Neural cell (in vitro differentiated cells): ENCODE measurements around the gene TBCEL. TPM values are rescaled to one million over a fixed set of nuclear protein-coding genes. Genes with fewer than 3 reads are reported as not detected.

Experiments
- H2AFZ ChIP-seq: fragments of 200-600, 300-800 bp; sonication (generic), shearing (Covaris generic); 2 replicates; pipeline ENCODE4 v1.6.0; 2014; ENCODE audit warnings: low read depth, mild to moderate bottlenecking, antibody characterized with exemption, low read length, moderate library complexity
- H3F3A ChIP-seq: fragments of 200-600 bp; shearing (Covaris generic); 2 replicates; pipeline ENCODE4 v1.6.1; 2016; ENCODE audit warnings: mild to moderate bottlenecking, moderate library complexity, mixed read lengths, antibody characterized with exemption, low read length; ENCODE audit not compliant: insufficient read depth, poor library complexity, severe bottlenecking
- H3K27ac ChIP-seq: fragments of 200-600, 300-800 bp; sonication (generic), shearing (Covaris generic); 2 replicates; pipeline ENCODE4 v1.5.1; 2014; ENCODE audit warnings: mild to moderate bottlenecking, low read length, moderate library complexity
- H3K27me3 ChIP-seq: fragments of 300-800, 200-600 bp; sonication (generic), shearing (Covaris generic); 2 replicates; pipeline ENCODE4 v1.6.0; 2014; ENCODE audit warnings: mild to moderate bottlenecking, low read depth, low read length, moderate library complexity; ENCODE audit not compliant: insufficient read depth
- H3K36me3 ChIP-seq: fragments of 300-800, 200-600 bp; sonication (generic), shearing (Covaris generic); 2 replicates; pipeline ENCODE4 v1.5.1; 2014; ENCODE audit warnings: mild to moderate bottlenecking, antibody characterized with exemption, low read length, moderate library complexity; ENCODE audit not compliant: insufficient read depth
- H3K4me2 ChIP-seq: fragments of 300-800, 200-600 bp; sonication (generic), shearing (Covaris generic); 2 replicates; pipeline ENCODE4 v1.6.0; 2014; ENCODE audit warnings: mild to moderate bottlenecking, low read length
- H3K4me3 ChIP-seq: fragments of 300-800, 200-600 bp; sonication (generic), shearing (Covaris generic); 2 replicates; pipeline ENCODE4 v1.5.1; 2014; ENCODE audit warnings: mild to moderate bottlenecking, low read length, moderate library complexity
- H3K79me2 ChIP-seq: fragments of 200-600 bp; shearing (Covaris generic); replicated peaks from 2 replicates; pipeline ENCODE4 v1.6.0; 2014; ENCODE audit warnings: mild to moderate bottlenecking, low read length, moderate library complexity; ENCODE audit not compliant: insufficient read depth
- H3K9ac ChIP-seq: fragments of 300-800, 200-600 bp; sonication (generic), shearing (Covaris generic); 2 replicates; pipeline ENCODE4 v1.6.1; 2016; ENCODE audit warnings: mild to moderate bottlenecking, low read length, mixed read lengths
- H3K9me2 ChIP-seq: fragments of 200-600 bp; shearing (Covaris generic); 2 replicates; pipeline ENCODE4 v1.6.1; 2016; ENCODE audit warnings: mild to moderate bottlenecking, low read length, mixed read lengths; ENCODE audit not compliant: insufficient read depth
- H3K9me3 ChIP-seq: fragments of 200-600, 300-800 bp; sonication (generic), shearing (Covaris generic); 2 replicates; pipeline ENCODE4 v1.6.1; 2016; ENCODE audit warnings: mild to moderate bottlenecking, mixed run types, low read length, moderate library complexity, mixed read lengths
- H4K20me1 ChIP-seq: fragments of 200-600 bp; shearing (Covaris generic); 2 replicates; pipeline ENCODE4 v1.6.1; 2016; ENCODE audit warnings: mild to moderate bottlenecking, mixed run types; ENCODE audit not compliant: insufficient read depth
- EP300 ChIP-seq: fragments of 450-650 bp; conservative IDR thresholded peaks from 2 replicates; pipeline ENCODE4 v1.6.1; 2014; ENCODE audit warnings: antibody characterized with exemption, mild to moderate bottlenecking, moderate library complexity; ENCODE audit not compliant: poor library complexity, severe bottlenecking
- EZH2 ChIP-seq: fragments of 200-600, 300-800 bp; shearing (Covaris generic), sonication (generic); IDR thresholded peaks from 2 replicates; pipeline ENCODE4 v1.6.1; 2014; ENCODE audit warnings: antibody characterized with exemption, low read length, borderline replicate concordance, mild to moderate bottlenecking; ENCODE audit not compliant: insufficient read depth, poor library complexity, severe bottlenecking
- MXI1 ChIP-seq: fragments of 450-650 bp; conservative IDR thresholded peaks from 2 replicates; pipeline ENCODE4 v1.6.1; 2014; ENCODE audit warnings: antibody characterized with exemption, mild to moderate bottlenecking; ENCODE audit not compliant: poor library complexity, severe bottlenecking
- POLR2AphosphoS5 ChIP-seq: IDR thresholded peaks from 2 replicates; pipeline ENCODE4 v1.6.1; 2012
- RAD21 ChIP-seq: fragments of 450-650 bp; conservative IDR thresholded peaks from 2 replicates; pipeline ENCODE4 v1.6.1; 2014; ENCODE audit warnings: antibody characterized with exemption, mild to moderate bottlenecking, moderate library complexity
- SMC3 ChIP-seq: fragments of 450-650 bp; conservative IDR thresholded peaks from 2 replicates; pipeline ENCODE4 v1.6.1; 2014; ENCODE audit warnings: antibody characterized with exemption, mild to moderate bottlenecking, moderate library complexity; ENCODE audit not compliant: poor library complexity
- TAF1 ChIP-seq: IDR thresholded peaks from 2 replicates; pipeline ENCODE4 v1.6.1; 2012; ENCODE audit warnings: low read depth
- polyA plus RNA-seq: library from polyadenylated mRNA; depleted of rRNA; stranded (reverse); fragments of >200 nt; gene quantifications from 2 replicates; pipeline ENCODE4 v1.2.3, GENCODE V29; 2014
- TF ChIP-seq, protein P1 (sequence below): fragments of 450-650 bp; IDR thresholded peaks from 2 replicates; pipeline ENCODE4 v1.5.1; 2014; ENCODE audit warnings: antibody characterized with exemption, mild to moderate bottlenecking, moderate library complexity; ENCODE audit not compliant: poor library complexity, severe bottlenecking
- TF ChIP-seq, protein P2 (sequence below): IDR thresholded peaks from 2 replicates; pipeline ENCODE4 v1.6.1; 2012; ENCODE audit warnings: borderline replicate concordance

The TBCEL gene
- polyA plus RNA-seq, 1 donor from 2014 or later = 13.5 TPM

DNA sequence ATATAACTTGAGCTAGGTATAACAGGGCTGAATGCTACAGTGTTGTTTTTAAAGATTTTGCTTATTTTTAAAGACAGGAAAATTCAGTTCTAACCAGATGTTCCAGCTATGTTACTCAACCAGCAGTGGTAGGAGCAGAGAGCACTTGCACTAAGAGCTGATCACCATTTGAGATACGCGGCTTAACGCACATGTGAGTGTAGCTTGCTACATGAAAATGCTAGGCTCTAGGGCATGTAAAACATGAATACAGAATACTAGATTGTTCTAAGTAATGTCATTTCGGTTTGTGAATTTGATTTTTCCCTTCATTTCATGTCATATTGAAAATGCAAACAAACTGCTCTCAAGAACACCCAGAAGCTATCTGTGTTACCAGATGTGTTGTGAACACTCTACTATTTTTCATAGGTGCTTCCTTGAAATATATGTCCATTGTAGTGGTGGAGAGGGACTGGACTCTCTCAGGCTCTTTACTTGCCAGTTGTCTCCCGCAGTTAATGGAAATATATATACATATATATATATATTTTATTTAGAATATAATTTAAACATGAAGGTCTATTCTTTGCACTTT is 66.3 kb downstream of the TBCEL start:
- no peak overlapping the region for H3K4me3 ChIP-seq
- TF ChIP-seq, protein P1, sequence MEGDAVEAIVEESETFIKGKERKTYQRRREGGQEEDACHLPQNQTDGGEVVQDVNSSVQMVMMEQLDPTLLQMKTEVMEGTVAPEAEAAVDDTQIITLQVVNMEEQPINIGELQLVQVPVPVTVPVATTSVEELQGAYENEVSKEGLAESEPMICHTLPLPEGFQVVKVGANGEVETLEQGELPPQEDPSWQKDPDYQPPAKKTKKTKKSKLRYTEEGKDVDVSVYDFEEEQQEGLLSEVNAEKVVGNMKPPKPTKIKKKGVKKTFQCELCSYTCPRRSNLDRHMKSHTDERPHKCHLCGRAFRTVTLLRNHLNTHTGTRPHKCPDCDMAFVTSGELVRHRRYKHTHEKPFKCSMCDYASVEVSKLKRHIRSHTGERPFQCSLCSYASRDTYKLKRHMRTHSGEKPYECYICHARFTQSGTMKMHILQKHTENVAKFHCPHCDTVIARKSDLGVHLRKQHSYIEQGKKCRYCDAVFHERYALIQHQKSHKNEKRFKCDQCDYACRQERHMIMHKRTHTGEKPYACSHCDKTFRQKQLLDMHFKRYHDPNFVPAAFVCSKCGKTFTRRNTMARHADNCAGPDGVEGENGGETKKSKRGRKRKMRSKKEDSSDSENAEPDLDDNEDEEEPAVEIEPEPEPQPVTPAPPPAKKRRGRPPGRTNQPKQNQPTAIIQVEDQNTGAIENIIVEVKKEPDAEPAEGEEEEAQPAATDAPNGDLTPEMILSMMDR = no peak
- no peak for TF ChIP-seq RAD21
- no peak for TF ChIP-seq EZH2
- TF ChIP-seq EP300 = no peak
- no peak for TF ChIP-seq POLR2AphosphoS5
- TF ChIP-seq MXI1 = no peak
- TF ChIP-seq, protein P2, sequence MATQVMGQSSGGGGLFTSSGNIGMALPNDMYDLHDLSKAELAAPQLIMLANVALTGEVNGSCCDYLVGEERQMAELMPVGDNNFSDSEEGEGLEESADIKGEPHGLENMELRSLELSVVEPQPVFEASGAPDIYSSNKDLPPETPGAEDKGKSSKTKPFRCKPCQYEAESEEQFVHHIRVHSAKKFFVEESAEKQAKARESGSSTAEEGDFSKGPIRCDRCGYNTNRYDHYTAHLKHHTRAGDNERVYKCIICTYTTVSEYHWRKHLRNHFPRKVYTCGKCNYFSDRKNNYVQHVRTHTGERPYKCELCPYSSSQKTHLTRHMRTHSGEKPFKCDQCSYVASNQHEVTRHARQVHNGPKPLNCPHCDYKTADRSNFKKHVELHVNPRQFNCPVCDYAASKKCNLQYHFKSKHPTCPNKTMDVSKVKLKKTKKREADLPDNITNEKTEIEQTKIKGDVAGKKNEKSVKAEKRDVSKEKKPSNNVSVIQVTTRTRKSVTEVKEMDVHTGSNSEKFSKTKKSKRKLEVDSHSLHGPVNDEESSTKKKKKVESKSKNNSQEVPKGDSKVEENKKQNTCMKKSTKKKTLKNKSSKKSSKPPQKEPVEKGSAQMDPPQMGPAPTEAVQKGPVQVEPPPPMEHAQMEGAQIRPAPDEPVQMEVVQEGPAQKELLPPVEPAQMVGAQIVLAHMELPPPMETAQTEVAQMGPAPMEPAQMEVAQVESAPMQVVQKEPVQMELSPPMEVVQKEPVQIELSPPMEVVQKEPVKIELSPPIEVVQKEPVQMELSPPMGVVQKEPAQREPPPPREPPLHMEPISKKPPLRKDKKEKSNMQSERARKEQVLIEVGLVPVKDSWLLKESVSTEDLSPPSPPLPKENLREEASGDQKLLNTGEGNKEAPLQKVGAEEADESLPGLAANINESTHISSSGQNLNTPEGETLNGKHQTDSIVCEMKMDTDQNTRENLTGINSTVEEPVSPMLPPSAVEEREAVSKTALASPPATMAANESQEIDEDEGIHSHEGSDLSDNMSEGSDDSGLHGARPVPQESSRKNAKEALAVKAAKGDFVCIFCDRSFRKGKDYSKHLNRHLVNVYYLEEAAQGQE = no peak
- TF ChIP-seq TAF1 = no peak
- TF ChIP-seq SMC3 = no peak
- H3K79me2 ChIP-seq = no peaks in the 10 kb centered on the region
- no peaks in the 10 kb centered on the region for H3K27me3 ChIP-seq
- peaks cover 5% of the 10 kb centered on the region for H3K36me3 ChIP-seq
- no peak overlapping the region for H3K4me2 ChIP-seq
- no peak overlapping the region for H2AFZ ChIP-seq
- H3K9me3 ChIP-seq = no peaks in the 10 kb centered on the region
- H3K27ac ChIP-seq = no peak overlapping the region
- no peaks in the 10 kb centered on the region for H3K9me2 ChIP-seq
- H3F3A ChIP-seq = no peaks in the 10 kb centered on the region
- no peaks in the 10 kb centered on the region for H4K20me1 ChIP-seq
- no peak overlapping the region for H3K9ac ChIP-seq

DNA sequence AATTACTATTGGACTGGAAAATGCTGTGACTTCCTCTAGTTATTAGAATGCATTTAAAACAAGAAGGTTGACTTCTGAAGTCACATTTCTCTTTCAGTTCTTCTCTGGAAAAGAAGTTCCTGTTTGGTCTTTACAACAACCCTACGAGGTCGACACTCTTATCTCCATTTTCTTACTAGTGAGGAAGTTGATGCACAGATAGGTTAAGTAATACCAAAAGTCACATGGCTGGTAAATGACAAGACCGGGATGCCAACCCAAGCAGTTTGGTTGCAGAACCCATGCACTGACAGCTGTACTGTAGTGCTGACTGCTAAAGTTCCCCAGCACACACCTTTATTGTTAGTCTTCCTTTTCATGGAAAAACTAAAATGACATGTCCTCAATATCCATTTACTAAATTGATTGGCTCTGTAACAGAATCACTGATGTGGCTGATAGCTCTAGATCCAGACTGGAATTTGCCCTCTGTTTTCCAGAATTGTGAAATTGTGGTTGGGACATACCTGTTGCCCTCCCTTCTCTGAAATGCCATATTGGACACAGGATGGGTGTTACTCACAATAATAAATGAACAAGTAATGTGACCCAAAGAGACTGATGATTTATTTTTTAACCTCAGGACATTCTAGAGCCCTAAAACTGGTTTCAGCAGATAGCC is 67.7 kb downstream of the TBCEL start:
- no peak overlapping the region for H3K27ac ChIP-seq
- H3K9me2 ChIP-seq = no peaks in the 10 kb centered on the region
- no peaks in the 10 kb centered on the region for H3K9me3 ChIP-seq
- H3K36me3 ChIP-seq = peaks cover 5% of the 10 kb centered on the region
- no peak overlapping the region for H3K9ac ChIP-seq
- no peaks in the 10 kb centered on the region for H3K27me3 ChIP-seq
- TF ChIP-seq, protein P2 = no peak
- TF ChIP-seq, protein P1 = no peak
- no peak for TF ChIP-seq MXI1
- TF ChIP-seq SMC3 = no peak
- TF ChIP-seq TAF1 = no peak
- no peak for TF ChIP-seq POLR2AphosphoS5
- no peak for TF ChIP-seq EZH2
- H3F3A ChIP-seq = no peaks in the 10 kb centered on the region
- no peaks in the 10 kb centered on the region for H3K79me2 ChIP-seq
- H3K4me2 ChIP-seq = no peak overlapping the region
- no peak overlapping the region for H3K4me3 ChIP-seq
- no peak overlapping the region for H2AFZ ChIP-seq
- no peaks in the 10 kb centered on the region for H4K20me1 ChIP-seq
